K562 (cell line): ENCODE results near the gene KIF20A. TPM values are rescaled to one million over a fixed set of nuclear protein-coding genes. Genes with fewer than 3 reads are reported as not detected.

Source experiments
- EHMT2 ChIP-seq: fragments of 450-650 bp; IDR thresholded peaks from 2 replicates; pipeline ENCODE4 v1.6.1; 2018; ENCODE audit warnings: antibody characterized with exemption
- HOMEZ ChIP-seq: fragments of 250-450 bp; sonication (Bioruptor Pico); IDR thresholded peaks from 2 replicates; pipeline ENCODE4 v1.4.0; 2020; ENCODE audit warnings: mild to moderate bottlenecking, moderate library complexity
- POLR3A ChIP-seq: IDR thresholded peaks from 2 replicates; pipeline ENCODE4 v1.6.1; 2011; ENCODE audit warnings: borderline replicate concordance, mild to moderate bottlenecking, moderate library complexity; ENCODE audit not compliant: insufficient read length, insufficient read depth; ENCODE audit errors: extremely low read depth
- SFPQ ChIP-seq: fragments of 200-400 bp; formaldehyde crosslinking; IDR thresholded peaks from 2 replicates; pipeline ENCODE4 v1.6.1; 2017; ENCODE audit warnings: mild to moderate bottlenecking, low read depth, low read length, moderate library complexity
- SMAD1 ChIP-seq: fragments of 150-350 bp; IDR thresholded peaks from 2 replicates; pipeline ENCODE4 v1.6.1; 2014; ENCODE audit warnings: low read length, low read depth; ENCODE audit not compliant: partially characterized antibody
- SOX6 ChIP-seq: fragments of 450-650 bp; IDR thresholded peaks from 2 replicates; pipeline ENCODE4 v1.6.1; 2014; ENCODE audit warnings: mild to moderate bottlenecking
- ZBTB1 ChIP-seq: sonication (generic); formaldehyde crosslinking; IDR thresholded peaks from 2 replicates; pipeline ENCODE4 v1.8.1; 2023; ENCODE audit warnings: missing genetic modification reagents, low read depth, mild to moderate bottlenecking, borderline replicate concordance
- ZNF224 ChIP-seq: sonication (generic); formaldehyde crosslinking; IDR thresholded peaks from 2 replicates; pipeline ENCODE4 v1.8.0; 2022; ENCODE audit warnings: mild to moderate bottlenecking, missing genetic modification reagents
- ZNF311 ChIP-seq: fragments of 250-450 bp; sonication (Bioruptor Pico); IDR thresholded peaks from 2 replicates; pipeline ENCODE4 v1.4.0; 2020; ENCODE audit warnings: mild to moderate bottlenecking, moderate library complexity
- ZNF639 ChIP-seq, 2 experiments: fragments of 200-800 bp in 1 of 2; sonication (Bioruptor generic) in 1 of 2; sonication (generic) in 1 of 2; formaldehyde crosslinking in 1 of 2; IDR thresholded peaks in 1 of 2; conservative IDR thresholded peaks in 1 of 2; 2 replicates each; pipeline versions ENCODE4 v1.5.0 to v1.6.1; 2016 to 2020; ENCODE audit warnings: missing compliant biosample characterization in 1 of 2, missing genetic modification characterization in 1 of 2, missing genetic modification reagents in 1 of 2
- ZNF699 ChIP-seq: fragments of 250-450 bp; sonication (Bioruptor Pico); IDR thresholded peaks from 2 replicates; pipeline ENCODE4 v1.8.0; 2021; ENCODE audit warnings: mild to moderate bottlenecking, moderate library complexity; ENCODE audit not compliant: insufficient replicate concordance
- ZNF766 ChIP-seq: fragments of 200-800 bp; sonication (Bioruptor generic); conservative IDR thresholded peaks from 2 replicates; pipeline ENCODE4 v1.6.1; 2016; ENCODE audit warnings: missing genetic modification characterization, missing compliant biosample characterization
- polyA plus RNA-seq, 8 experiments: library from polyadenylated mRNA; depleted of rRNA in 4 of 8; stranded (reverse) in 5 of 8; unstranded in 3 of 8; fragments of >200 nt; fragmentation: Nextera tagmentation in 2 of 8; fragmentation: Illumina TruSeq in 1 of 8; extraction: Ambion mirVana in 2 of 8; extraction: Trizol in 1 of 8; gene quantifications; 2 replicates each; pipeline versions ENCODE4 v1.2.1 to v1.2.3, GENCODE V29; 2011 to 2014; ENCODE audit warnings: inconsistent platforms in 1 of 8, missing spikeins in 1 of 8
- total RNA-seq, 7 experiments: library from RNA; depleted of rRNA in 6 of 7; stranded (reverse); fragments of >200 nt in 6 of 7; fragmentation: Illumina TruSeq in 2 of 7; extraction: Trizol in 2 of 7; gene quantifications; 2 replicates each; pipeline versions ENCODE4 v1.2.1 to v1.2.3, GENCODE V29; 2011 to 2021; ENCODE audit warnings: low replicate concordance in 1 of 7
- TF ChIP-seq, protein P1 (sequence below): fragments of 450-650 bp; IDR thresholded peaks from 2 replicates; pipeline ENCODE4 v1.6.1; 2018; ENCODE audit not compliant: partially characterized antibody

KIF20A gene
- total and polyA plus RNA-seq, 9 of the 15 experiments (the other 6 are each of a cell fraction or from before 2014, with no cell fraction given) = 36.8 to 61.2 (median 55.5) TPM

- TF ChIP-seq, protein P1, sequence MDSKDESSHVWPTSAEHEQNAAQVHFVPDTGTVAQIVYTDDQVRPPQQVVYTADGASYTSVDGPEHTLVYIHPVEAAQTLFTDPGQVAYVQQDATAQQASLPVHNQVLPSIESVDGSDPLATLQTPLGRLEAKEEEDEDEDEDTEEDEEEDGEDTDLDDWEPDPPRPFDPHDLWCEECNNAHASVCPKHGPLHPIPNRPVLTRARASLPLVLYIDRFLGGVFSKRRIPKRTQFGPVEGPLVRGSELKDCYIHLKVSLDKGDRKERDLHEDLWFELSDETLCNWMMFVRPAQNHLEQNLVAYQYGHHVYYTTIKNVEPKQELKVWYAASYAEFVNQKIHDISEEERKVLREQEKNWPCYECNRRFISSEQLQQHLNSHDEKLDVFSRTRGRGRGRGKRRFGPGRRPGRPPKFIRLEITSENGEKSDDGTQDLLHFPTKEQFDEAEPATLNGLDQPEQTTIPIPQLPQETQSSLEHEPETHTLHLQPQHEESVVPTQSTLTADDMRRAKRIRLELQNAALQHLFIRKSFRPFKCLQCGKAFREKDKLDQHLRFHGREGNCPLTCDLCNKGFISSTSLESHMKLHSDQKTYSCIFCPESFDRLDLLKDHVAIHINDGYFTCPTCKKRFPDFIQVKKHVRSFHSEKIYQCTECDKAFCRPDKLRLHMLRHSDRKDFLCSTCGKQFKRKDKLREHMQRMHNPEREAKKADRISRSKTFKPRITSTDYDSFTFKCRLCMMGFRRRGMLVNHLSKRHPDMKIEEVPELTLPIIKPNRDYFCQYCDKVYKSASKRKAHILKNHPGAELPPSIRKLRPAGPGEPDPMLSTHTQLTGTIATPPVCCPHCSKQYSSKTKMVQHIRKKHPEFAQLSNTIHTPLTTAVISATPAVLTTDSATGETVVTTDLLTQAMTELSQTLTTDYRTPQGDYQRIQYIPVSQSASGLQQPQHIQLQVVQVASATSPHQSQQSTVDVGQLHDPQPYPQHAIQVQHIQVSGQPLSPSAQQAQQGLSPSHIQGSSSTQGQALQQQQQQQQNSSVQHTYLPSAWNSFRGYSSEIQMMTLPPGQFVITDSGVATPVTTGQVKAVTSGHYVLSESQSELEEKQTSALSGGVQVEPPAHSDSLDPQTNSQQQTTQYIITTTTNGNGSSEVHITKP = peak; percentile 29
- peak; percentile 94 for TF ChIP-seq SMAD1
- peak in 1 of 2 experiments; percentile 82; a peak in 2 of 4 replicates for TF ChIP-seq ZNF639 (CRISPR knock-in tag; conservative IDR thresholded peaks at IDR 0.05 in 1 of 2, IDR thresholded peaks at IDR 0.05 in 1 of 2)
- no peak for TF ChIP-seq POLR3A
- TF ChIP-seq SFPQ = no peak
- TF ChIP-seq ZNF224 = 0 out of 2 replicates have a peak, but pooled peaks have one; percentile 24
- no peak for TF ChIP-seq HOMEZ
- no peak for TF ChIP-seq EHMT2
- TF ChIP-seq ZNF699 (CRISPR knock-in tag) = no peak
- no peak for TF ChIP-seq ZBTB1 (CRISPR knock-in tag)
- no peak for TF ChIP-seq ZNF311 (CRISPR knock-in tag)
- TF ChIP-seq ZNF766 (CRISPR knock-in tag) = peak; percentile 48; the same call in 1 of the 2 replicates
- TF ChIP-seq SOX6 = peak; percentile 10; the same call in 1 of the 2 replicates
Observed at GRCh38 chr5:138178516-138179276, at the start of gene KIF20A, which contains the start of gene BRD8 (continued).
